BJ (cell line): Measurements from ENCODE around the gene LRFN2. TPM values are rescaled to one million over a fixed set of nuclear protein-coding genes. Genes with fewer than 3 reads are reported as not detected.

Experiments used
- CTCF ChIA-PET: fragments of 350-600 bp; formaldehyde crosslinking; extraction: SDS; loops from one replicate; lab custom pipeline; 2021; ENCODE audit warnings: antibody characterized with exemption, inconsistent platforms; lab: Yijun Ruan, JAX
- POLR2A ChIA-PET: fragments of 300-600 bp; sonication (Branson Sonifier 250); formaldehyde crosslinking; extraction: SDS; loops from one replicate; lab custom pipeline; 2021; ENCODE audit warnings: antibody characterized with exemption; lab: Charles Lee
- DNase-seq: peaks from one replicate; pipeline ENCODE4 v3.0.0-alpha.2; 2011; ENCODE audit warnings: low read depth
- H3K27me3 ChIP-seq: 2 replicates; pipeline ENCODE4 v1.6.0; 2011; ENCODE audit warnings: low read length; ENCODE audit not compliant: control insufficient read depth, insufficient read depth
- H3K36me3 ChIP-seq: 2 replicates; pipeline ENCODE4 v1.5.1; 2011; ENCODE audit warnings: low read length; ENCODE audit not compliant: control insufficient read depth, insufficient read depth
- H3K4me3 ChIP-seq: 2 replicates; pipeline ENCODE4 v1.5.1; 2011; ENCODE audit warnings: low read depth, mild to moderate bottlenecking, control low read depth, low read length
- polyA plus RNA-seq: library from polyadenylated mRNA; depleted of rRNA; stranded (reverse); fragments of >200 nt; gene quantifications from 2 replicates; pipeline ENCODE4 v1.2.3, GENCODE V29; 2011
- TF ChIP-seq, protein P1 (sequence below): IDR thresholded peaks from 2 replicates; pipeline ENCODE4 v1.5.1; 2011; ENCODE audit warnings: low read depth, mild to moderate bottlenecking, control low read depth, inconsistent platforms, low read length, moderate library complexity; ENCODE audit not compliant: insufficient read depth

The LRFN2 gene
- polyA plus RNA-seq, 1 experiment: not detected

DNA sequence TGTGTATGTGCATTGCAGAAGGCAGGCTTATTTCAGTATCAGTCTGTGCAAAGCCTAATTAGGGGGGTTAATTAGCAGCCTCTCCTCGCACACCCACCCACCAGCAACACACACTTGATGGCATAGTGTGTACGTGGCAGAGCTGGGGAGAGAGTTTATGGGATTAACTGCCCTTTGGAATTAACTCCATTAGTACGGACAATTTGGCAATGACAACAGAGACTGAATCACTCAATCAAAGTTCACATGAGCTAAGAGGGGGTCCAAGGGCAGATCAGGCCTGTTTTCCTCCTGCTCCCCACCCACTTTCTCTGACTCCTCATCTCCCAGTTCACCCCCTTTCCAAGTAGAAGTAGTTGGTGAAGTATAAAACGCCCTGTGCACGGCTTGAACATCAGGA lies 69.5 kb downstream of the LRFN2 start:
- CTCF ChIA-PET: interaction anchor here (1.4 kb wide), 1 partner anchor 70 kb away, joined by 3 read pairs; the partner anchor contains the start of gene LRFN2
- no peak overlapping the region for H3K4me3 ChIP-seq
- POLR2A ChIA-PET: no interaction called here
- TF ChIP-seq, protein P1, sequence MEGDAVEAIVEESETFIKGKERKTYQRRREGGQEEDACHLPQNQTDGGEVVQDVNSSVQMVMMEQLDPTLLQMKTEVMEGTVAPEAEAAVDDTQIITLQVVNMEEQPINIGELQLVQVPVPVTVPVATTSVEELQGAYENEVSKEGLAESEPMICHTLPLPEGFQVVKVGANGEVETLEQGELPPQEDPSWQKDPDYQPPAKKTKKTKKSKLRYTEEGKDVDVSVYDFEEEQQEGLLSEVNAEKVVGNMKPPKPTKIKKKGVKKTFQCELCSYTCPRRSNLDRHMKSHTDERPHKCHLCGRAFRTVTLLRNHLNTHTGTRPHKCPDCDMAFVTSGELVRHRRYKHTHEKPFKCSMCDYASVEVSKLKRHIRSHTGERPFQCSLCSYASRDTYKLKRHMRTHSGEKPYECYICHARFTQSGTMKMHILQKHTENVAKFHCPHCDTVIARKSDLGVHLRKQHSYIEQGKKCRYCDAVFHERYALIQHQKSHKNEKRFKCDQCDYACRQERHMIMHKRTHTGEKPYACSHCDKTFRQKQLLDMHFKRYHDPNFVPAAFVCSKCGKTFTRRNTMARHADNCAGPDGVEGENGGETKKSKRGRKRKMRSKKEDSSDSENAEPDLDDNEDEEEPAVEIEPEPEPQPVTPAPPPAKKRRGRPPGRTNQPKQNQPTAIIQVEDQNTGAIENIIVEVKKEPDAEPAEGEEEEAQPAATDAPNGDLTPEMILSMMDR: no peak
- no peaks in the 10 kb centered on the region for H3K27me3 ChIP-seq
- no peaks in the 10 kb centered on the region for H3K36me3 ChIP-seq
- DNase-seq: no peak

DNA sequence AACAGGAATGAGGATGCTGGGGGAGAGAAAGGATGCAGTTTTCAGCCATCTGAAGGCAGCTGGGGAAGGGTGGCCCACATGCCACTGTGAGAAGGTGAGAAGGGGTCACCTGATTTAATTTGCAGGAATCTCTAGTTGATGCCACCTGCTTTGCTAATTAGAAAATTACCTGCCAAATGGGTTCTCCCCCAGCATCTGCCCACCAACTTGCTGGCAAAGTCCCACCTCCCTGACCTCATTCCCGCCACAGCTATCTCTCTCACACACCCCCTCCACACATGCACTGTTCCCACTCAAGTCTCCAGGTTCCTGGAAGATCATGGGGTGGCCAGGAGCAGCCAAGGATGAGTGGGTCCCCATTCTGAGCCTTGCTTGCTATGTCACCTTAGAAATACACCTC lies 70.7 kb downstream of the LRFN2 start:
- TF ChIP-seq, protein P1: no peak
- no peak overlapping the region for H3K4me3 ChIP-seq
- CTCF ChIA-PET: no interaction called here
- no peaks in the 10 kb centered on the region for H3K27me3 ChIP-seq
- H3K36me3 ChIP-seq: no peaks in the 10 kb centered on the region
- no peak for DNase-seq
- POLR2A ChIA-PET: no interaction called here

DNA sequence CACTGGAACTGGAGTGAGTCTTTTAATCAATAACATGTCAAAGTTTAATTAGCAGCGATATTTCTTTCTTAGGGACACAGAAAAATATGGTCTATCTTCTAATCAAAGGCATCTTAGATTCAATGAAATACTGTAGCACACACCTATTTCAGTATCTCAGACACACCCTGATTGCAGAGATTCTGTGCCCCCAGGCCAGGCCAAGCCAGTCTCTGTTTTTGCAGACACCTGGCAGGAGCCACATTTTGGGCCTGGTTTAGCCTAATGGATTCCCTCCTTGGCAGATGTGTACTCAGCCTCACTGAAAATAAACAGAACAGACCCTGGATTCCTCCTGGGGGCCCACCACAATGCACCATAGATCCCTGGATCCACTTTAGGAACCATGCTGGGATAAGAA lies 74.8 kb downstream of the LRFN2 start:
- Histone ChIP-seq H3K4me3 (no peak overlapping the region), H3K27me3 (no peaks in the 10 kb centered on the region), H3K36me3 (no peaks in the 10 kb centered on the region)
- CTCF ChIA-PET: interaction anchor here (0.7 kb wide), 1 partner anchor 167 kb away, joined by 4 read pairs; no protein-coding TSS in a partner anchor
- DNase-seq: no peak
- POLR2A ChIA-PET: no interaction called here
- TF ChIP-seq, protein P1: no peak

DNA sequence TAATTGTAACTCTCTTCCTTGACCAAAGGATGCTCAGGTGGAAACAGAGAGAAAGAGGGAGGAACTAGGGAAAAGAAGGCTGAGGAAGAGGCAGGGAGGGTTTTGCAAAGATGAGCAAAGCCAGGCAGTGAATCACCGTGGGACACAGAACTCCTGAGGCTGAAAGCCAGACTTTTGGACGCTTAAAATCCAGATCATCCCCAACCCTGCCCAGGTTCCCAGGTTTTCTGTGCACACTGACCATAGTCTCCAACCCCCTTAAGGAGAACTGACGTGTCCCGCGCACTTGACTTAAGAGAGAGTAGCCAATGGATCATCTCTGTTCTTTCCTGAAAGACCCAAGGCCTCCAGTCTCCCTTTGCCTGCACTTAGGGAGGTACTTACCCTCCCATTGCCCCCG lies 75.3 kb downstream of the LRFN2 start:
- CTCF ChIA-PET: no interaction called here
- POLR2A ChIA-PET: no interaction called here
- TF ChIP-seq, protein P1: no peak

DNA sequence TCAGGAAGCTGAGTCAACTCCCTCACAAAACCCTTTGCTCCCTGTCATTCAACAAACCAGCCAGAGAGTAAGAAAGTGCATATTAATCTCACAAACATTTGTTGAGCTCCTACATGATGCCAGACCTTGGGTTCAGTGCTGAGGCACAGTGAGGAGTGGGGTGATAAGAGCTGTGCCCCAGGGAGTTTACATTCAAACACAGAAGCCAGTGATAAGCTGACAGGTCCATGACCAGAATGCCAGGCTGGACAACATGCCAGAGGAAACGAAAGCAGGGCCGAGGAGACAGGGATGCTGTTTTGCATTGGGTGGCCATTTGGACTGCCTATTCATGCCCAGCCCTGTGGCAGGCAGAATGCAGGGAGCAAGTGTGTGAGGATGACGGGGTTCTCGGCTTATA lies 76.7 kb downstream of the LRFN2 start:
- CTCF ChIA-PET: no interaction called here
- Histone ChIP-seq H3K36me3 (no peaks in the 10 kb centered on the region), H3K4me3 (no peak overlapping the region), H3K27me3 (no peaks in the 10 kb centered on the region)
- TF ChIP-seq, protein P1: no peak
- POLR2A ChIA-PET: no interaction called here
- no peak for DNase-seq

More for the DNA sequence above, 75.3 kb downstream of the LRFN2 start:
- Histone ChIP-seq H3K27me3 (no peaks in the 10 kb centered on the region), H3K4me3 (no peak overlapping the region), H3K36me3 (no peaks in the 10 kb centered on the region)
- no peak for DNase-seq
